Lower leg skin (tissue), 4 donors: Measurements from ENCODE around the gene MSL3B.

ENCODE experiments used
- DNase-seq, 2 donors: peaks; one replicate each; pipeline ENCODE4 v3.0.0-alpha.2; 2019; ENCODE audit warnings: low spot score in 2 of 2
- H3K4me3 ChIP-seq: fragments of 200-600 bp; sonication (generic); 2 replicates; pipeline ENCODE4 v1.5.1; 2017; ENCODE audit warnings: mild to moderate bottlenecking, low read depth; ENCODE audit not compliant: poor library complexity, severe bottlenecking
- CTCF ChIP-seq, 3 donors: fragments of 450-650 bp; IDR thresholded peaks; one replicate each; pipeline ENCODE4 v1.5.1; 2016; ENCODE audit warnings: antibody characterized with exemption in 3 of 3, mild to moderate bottlenecking in 3 of 3, moderate library complexity in 2 of 3
- POLR2A ChIP-seq, 2 donors: fragments of 450-650 bp; IDR thresholded peaks; one replicate each; pipeline ENCODE4 v1.6.1; 2016 to 2017; ENCODE audit warnings: antibody characterized with exemption in 2 of 2, mild to moderate bottlenecking in 1 of 2, moderate library complexity in 1 of 2
- WGBS, 2 donors: methylation state at CpG; one replicate each; pipeline ENCODE4 v1.1.5; 2018; 5-methylcytosine and 5-hydroxymethylcytosine counted together
- intact Hi-C: fragments of 100-400 bp; cut with DNase I; formaldehyde crosslinking; loops from one replicate; pipeline ENCODE4 v1.15.0; 2023; ENCODE audit warnings: low total_unique reads

The MSL3B gene

GRCh38 chr2:233851169-233851568 is 17.0 kb downstream of the MSL3B start:
- DNase-seq = no peak
- WGBS, 2 donors = 95 to 96% methylated on average over 6 of the region's 6 CpGs

GRCh38 chr2:233850745-233851144 is 17.4 kb downstream of the MSL3B start:
- intact Hi-C loops = no loop called here
- 93% methylated on average over 7 of the region's 7 CpGs for WGBS, 2 donors

More at GRCh38 chr2:233851169-233851568, 17.0 kb downstream of the MSL3B start:
- intact Hi-C loops = no loop called here
- no peak overlapping the region for H3K4me3 ChIP-seq
- TF ChIP-seq POLR2A (IDR thresholded peaks at IDR 0.05) (no peak), CTCF (IDR thresholded peaks at IDR 0.05) (no peak)

GRCh38 chr2:233849607-233850271 is 18.4 kb downstream of the MSL3B start:
- no peak overlapping the region for H3K4me3 ChIP-seq
- whole genome bisulfite sequencing, 2 donors = 94 to 95% methylated on average over 13 of the region's 13 CpGs
- DNase-seq = peak in 1 of 2 donors; percentile 72
- TF ChIP-seq CTCF (IDR thresholded peaks at IDR 0.05) (no peak), POLR2A (IDR thresholded peaks at IDR 0.05) (no peak)
- intact Hi-C loops = no loop called here

More at GRCh38 chr2:233850745-233851144, 17.4 kb downstream of the MSL3B start:
- H3K4me3 ChIP-seq = no peak overlapping the region
- TF ChIP-seq POLR2A (IDR thresholded peaks at IDR 0.05) = no peak
- TF ChIP-seq CTCF (IDR thresholded peaks at IDR 0.05) = no peak
- peak in 1 of 2 donors; percentile 52 for DNase-seq

GRCh38 chr2:233848276-233848675 is 19.9 kb downstream of the MSL3B start:
- TF ChIP-seq CTCF (IDR thresholded peaks at IDR 0.05) (no peak), POLR2A (IDR thresholded peaks at IDR 0.05) (no peak)
- H3K4me3 ChIP-seq = no peak overlapping the region
- intact Hi-C loops = no loop called here
- DNase-seq = no peak
- 89 to 95% methylated on average over 13 of the region's 13 CpGs for WGBS, 2 donors

GRCh38 chr2:233847248-233847898 is 20.8 kb downstream of the MSL3B start:
- TF ChIP-seq POLR2A (IDR thresholded peaks at IDR 0.05) = no peak
- no peak for TF ChIP-seq CTCF (IDR thresholded peaks at IDR 0.05)
- intact Hi-C loops = no loop called here
- H3K4me3 ChIP-seq = no peak overlapping the region
- peak in 1 of 2 donors; percentile 70 for DNase-seq
- 93 to 98% methylated on average over 13 of the region's 13 CpGs for WGBS, 2 donors
